Stimulated activated naive CD4-positive, alpha-beta T cell treated with Interleukin-2 at 50 U/mL for 16 hours (primary cell): ENCODE data around the gene AXL.
A peak's percentile ranks its signal among the peaks of the same experiment; 100 is the strongest.
"Not testable (repeated sequence)": the region's sequence is repeated elsewhere in the genome, so short reads cannot be mapped to it uniquely, and the experiment has no call there.

Source experiments
- DNase-seq: peaks from one replicate; lab custom pipeline; 2025; lab: John Stamatoyannopoulos, UW

Gene AXL

DNA sequence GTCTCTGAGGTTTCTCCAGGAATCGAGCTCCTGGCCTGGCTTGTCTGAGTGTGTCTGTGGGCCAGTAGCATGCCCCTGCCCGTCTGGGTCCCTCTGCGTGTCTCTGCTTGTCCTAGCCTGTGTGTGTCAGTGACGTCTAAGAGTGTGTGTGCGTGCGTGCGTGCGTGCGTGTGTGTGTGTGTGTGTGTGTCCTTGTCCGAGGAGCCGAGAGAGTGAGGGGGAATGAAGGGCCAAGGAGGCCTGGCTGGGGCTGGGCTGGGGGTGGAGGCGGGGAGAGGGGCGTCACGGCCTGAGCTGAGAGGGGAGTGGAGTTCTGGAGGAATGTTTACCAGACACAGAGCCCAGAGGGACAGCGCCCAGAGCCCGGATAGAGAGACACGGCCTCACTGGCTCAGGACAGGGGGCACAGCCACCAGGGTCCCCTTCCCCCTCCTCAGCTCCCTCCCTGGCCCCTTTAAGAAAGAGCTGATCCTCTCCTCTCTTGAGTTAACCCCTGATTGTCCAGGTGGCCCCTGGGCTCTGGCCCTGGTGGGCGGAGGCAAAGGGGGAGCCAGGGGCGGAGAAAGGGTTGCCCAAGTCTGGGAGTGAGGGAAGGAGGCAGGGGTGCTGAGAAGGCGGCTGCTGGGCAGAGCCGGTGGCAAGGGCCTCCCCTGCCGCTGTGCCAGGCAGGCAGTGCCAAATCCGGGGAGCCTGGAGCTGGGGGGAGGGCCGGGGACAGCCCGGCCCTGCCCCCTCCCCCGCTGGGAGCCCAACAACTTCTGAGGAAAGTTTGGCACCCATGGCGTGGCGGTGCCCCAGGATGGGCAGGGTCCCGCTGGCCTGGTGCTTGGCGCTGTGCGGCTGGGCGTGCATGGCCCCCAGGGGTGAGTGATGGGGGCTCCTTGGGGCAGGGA lies at the start of gene AXL:
Gene AXL, plus strand, starts transcription at position 609 of the 893 bp plus-strand sequence. Its CDS starts 170 bp downstream, at position 779.
- DNase-seq = no peak

DNA sequence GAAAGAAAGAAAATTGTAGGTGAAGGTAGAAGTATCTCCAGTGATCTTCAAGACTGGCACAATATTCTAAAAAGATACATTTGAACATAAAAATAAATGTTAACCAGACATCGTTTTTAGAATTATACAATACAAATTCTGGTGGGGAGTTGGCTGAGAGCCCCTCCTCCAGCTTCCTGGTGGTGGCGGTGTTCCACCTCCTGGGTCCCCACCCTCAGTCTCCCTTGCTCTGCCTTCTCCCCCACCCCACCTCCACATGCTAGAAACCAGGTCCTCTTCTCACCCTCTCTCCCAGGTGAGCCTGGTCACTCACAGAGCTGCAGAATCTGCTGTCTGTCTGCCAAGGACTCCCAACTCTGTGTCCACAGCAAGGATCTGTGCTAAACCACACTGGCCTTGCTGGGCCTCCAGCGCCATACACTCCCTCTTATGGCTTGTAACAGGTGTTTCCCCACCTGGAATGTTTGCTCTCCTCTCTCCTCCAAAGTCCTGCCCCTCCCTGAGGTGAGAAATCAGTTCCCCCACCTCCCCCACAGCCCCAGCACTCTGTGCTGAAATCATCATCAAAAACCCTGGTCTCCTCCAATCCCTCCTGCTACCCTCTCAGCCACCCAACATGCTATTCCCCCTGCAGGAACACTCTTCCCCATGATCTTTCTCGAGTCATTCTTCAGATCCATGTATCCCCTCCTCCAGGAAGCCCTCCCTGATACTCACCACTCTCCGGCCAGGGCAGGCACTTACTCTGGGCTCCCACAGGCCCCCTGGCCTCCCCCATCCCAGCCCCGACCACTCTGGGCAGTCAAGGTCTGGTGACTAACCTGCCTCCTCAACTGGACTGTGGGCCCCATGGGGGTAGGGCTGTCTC lies 46.5 kb upstream of the AXL start:
- no peak for DNase-seq

GRCh38 chr19:41174297-41174928 lies 44.6 kb upstream of the AXL start:
- DNase-seq = no peak

GRCh38 chr19:41175801-41176777 lies 42.9 kb upstream of the AXL start:
- no peak for DNase-seq

DNA sequence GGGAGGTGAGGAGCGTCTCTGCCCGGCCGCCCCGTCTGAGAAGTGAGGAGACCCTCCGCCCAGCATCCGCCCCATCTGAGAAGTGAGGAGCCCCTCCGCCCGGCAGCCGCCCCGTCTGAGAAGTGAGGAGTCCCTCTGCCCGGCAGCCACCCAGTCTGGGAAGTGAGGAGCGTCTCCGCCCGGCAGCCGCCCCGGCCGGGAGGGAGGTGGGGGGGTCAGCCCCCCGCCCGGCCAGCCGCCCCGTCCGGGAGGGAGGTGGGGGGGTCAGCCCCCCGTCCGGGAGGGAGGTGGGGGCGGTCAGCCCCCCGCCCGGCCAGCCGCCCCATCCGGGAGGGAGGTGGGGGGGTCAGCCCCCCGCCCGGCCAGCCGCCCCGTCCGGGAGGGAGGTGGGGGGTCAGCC lies 38.9 kb upstream of the AXL start:
- not testable (repeated sequence) for DNase-seq

- no peak for DNase-seq
These were observed 31.8 kb upstream of the AXL start for GRCh38 chr19:41186971-41187883.

DNA sequence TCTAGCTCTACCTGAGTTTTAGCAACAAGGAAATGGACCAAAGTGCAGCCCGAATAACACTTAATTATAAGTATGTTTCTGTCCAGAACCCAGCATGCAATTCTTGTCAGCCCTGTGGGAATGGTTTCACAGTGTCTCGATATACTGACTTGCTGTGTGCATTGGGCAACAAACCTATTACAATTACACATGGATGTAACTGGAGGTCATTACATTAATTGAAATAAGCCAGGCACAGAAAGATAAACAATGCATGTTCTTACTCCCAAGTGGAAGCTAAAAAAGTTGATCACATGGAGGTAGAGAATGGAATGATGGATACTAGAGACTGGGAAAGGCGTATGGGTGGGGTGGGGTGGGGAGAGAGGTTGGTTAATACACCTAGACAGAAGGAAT lies 31.1 kb upstream of the AXL start:
- no peak for DNase-seq

DNA sequence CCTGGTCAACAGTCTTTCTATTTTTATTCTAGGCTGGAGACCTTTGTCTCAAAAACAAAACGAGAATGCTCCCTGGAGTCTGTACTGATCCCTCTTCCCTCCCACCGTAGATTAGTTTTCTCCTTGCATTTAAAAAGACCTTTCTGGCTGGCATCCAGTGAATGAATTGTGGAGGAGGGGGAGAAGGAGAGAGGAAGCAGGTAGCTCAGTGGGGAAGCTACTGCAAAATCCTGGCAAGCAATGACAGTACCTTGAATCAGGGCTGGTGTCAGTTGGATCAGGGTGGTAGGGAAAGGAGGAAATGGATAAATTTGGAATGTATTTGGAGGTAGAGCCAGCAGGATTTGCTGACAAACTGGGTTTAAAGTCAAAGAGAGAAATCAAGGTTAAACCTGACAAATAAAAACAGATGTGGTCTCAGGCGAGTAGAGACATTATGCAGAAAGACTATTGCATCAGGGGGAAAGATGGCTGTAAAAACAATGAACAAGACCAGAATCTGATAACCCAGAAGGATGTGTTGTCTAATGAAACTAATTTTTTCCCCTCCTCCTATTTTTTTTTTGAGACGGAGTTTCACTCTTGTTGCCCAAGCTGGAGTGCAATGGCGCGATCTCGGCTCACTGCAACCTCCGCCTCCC lies 29.5 kb upstream of the AXL start:
- DNase-seq = no peak

- no peak for DNase-seq
These were observed 26.2 kb upstream of the AXL start, which contains the start of gene CYP2S1 for GRCh38 chr19:41192574-41193429. CYP2S1 (plus strand) TSS chr19:41193219; CDS start chr19:41193265, 46 bp downstream.

DNA sequence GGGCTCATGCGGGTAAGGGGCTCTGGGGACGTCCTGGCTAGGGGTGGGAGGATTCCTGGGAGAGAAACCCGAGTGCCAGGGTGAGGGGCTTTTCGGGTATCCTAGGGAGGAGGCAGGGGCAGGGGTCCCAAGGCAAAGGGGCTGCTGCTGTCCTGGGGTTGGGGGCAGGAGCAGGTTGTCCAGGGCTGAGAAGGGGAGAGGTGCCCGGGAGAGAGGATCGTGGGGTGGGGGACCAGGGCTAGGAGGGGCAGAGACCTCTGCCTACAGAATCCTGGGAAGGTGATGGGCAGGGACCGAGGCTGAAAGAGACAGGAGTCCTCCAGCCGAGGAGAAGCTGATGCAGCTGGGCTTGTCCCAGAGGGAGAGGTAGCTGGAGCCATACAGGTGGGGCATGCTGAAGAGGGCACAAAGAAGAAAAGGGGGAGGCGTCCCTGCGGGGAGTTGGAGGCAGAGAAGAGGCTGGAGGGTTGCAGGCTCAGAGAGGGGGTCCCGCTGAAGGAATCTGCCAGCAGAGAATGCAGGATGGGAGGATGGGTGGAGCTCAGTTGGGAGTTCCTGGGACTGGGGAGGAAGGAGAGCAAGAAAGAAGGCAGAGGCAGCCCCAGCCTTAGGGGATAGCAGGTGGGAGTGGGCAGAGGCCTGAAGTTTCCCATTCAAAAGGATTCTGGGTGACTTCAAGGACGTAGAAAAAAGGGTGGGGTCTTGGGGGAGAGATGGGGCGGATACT lies 25.4 kb upstream of the AXL start:
- no peak for DNase-seq

DNA sequence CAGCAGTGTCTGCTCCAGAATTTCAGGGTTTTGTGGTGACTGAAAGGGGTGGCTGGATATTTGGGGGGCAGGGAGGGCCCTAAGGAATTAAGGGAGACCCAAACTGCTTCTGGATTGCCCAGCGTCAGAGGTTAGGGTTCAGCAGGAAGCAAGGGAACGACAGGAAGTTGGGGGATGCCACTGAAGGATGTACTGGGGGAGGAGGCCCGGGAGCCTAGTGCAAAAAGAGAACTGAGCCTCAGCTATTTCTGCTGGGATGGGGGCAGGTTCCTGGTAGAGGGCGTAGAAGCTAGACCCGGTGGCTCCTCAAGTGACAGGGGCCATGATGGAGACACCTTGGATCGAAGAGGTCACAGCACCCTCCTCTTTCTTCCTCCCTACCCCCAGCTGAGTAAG lies 24.9 kb upstream of the AXL start:
- no peak for DNase-seq

DNA sequence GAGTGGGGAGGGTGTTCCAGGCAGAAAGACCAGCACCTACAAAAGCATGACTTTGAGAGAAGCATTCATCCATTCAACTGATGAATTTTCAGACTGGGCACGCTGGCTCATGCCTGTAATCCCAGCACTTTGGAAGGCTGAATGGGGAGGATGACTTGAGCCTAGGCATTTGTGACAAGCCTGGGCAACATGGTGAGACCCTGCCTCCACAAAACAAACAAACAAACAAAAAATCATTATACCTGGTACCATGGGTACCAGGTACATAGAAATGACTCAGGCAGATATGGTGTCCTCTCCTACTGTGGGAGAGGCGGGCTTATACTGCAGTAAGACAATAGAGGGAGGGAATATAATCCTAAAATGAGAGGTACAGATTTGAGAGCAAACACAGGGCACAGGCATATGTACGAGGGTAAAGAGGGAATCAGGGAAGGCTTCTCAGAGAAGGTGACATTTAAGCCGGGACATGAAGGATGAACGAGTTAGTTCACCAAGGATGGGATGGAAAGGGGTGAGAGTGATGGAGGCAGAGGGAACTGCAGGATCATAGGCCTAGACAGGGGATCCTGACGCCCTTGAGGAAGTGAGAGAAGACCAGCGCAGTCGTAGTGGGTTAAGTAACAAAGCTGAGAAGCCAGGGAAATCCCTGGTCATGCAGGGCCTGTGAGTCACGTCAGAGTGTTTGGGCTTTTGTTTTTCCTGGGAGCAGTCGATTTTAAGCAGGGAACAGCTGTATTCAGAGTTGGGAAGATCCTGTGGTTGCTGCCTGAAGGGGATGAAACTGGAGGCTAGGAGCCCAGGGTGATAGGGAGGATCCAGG lies 23.1 kb upstream of the AXL start:
- no peak for DNase-seq

DNA sequence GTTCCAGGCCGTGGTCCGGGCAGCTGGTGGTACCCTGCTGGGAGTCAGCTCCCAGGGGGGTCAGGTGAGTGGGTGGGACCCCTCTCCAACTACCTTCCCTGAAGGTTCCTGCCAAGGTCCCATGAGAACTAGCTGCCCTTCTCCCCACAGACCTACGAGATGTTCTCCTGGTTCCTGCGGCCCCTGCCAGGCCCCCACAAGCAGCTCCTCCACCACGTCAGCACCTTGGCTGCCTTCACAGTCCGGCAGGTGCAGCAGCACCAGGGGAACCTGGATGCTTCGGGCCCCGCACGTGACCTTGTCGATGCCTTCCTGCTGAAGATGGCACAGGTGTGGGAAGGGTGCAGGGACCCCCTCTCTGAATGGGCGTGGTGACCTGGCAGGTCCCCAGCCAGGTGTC lies 20.5 kb upstream of the AXL start:
- no peak for DNase-seq

- DNase-seq = no peak
These were observed 15.7 kb upstream of the AXL start for GRCh38 chr19:41203371-41203770.

- DNase-seq = peak; percentile 73
These were observed 14.7 kb upstream of the AXL start for GRCh38 chr19:41204338-41204737.

- no peak for DNase-seq
These were observed 13.0 kb upstream of the AXL start for GRCh38 chr19:41205995-41206394.

DNA sequence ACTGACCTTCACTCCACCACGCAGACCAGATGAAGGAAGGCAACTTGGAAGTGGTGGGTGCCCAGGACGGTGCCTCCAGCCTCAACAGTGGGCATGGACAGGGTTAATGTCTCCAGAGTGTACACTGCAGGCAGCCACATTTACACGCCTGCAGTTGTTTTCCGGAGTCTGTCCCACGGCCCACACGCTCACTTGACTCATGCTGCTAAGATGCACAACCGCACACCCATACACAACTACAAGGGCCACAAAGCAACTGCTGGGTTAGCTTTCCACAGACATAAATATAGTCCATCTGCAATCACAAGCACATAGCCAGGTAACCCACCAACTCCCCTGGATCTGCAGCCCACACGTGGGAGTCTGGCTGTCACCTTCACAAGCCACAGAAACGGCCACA lies 12.6 kb upstream of the AXL start:
- no peak for DNase-seq
